K562 (cell line): ENCODE data around the gene NME7. TPM values are rescaled to one million over a fixed set of nuclear protein-coding genes. Genes with fewer than 3 reads are reported as not detected.

ENCODE experiments used
- PTRF ChIP-seq: fragments of 450-650 bp; IDR thresholded peaks from 2 replicates; pipeline ENCODE4 v1.6.1; 2016; ENCODE audit warnings: mild to moderate bottlenecking, missing genetic modification characterization, missing compliant biosample characterization
- RBM17 ChIP-seq: fragments of 200-400 bp; formaldehyde crosslinking; IDR thresholded peaks from 2 replicates; pipeline ENCODE4 v1.6.1; 2017; ENCODE audit warnings: low read depth, mild to moderate bottlenecking, low read length, borderline replicate concordance
- SMAD1 ChIP-seq: fragments of 150-350 bp; IDR thresholded peaks from 2 replicates; pipeline ENCODE4 v1.6.1; 2014; ENCODE audit warnings: low read length, low read depth; ENCODE audit not compliant: partially characterized antibody
- TAF15 ChIP-seq: fragments of 200-400 bp; formaldehyde crosslinking; IDR thresholded peaks from 2 replicates; pipeline ENCODE4 v1.6.1; 2017; ENCODE audit warnings: mild to moderate bottlenecking, low read depth, low read length, moderate library complexity
- ZBED1 ChIP-seq: IDR thresholded peaks from 2 replicates; pipeline ENCODE4 v1.6.1; 2014
- ZFP1 ChIP-seq: fragments of 450-650 bp; formaldehyde crosslinking; IDR thresholded peaks from 2 replicates; pipeline ENCODE4 v1.4.0; 2020; ENCODE audit warnings: mild to moderate bottlenecking, mixed read lengths
- ZNF384 ChIP-seq: IDR thresholded peaks from 2 replicates; pipeline ENCODE4 v1.6.1; 2012; ENCODE audit warnings: low read depth, low read length, improper control_type of control experiment
- ZNF445 ChIP-seq: fragments of 250-450 bp; sonication (Bioruptor Pico); IDR thresholded peaks from 2 replicates; pipeline ENCODE4 v1.4.0; 2020; ENCODE audit warnings: low read depth, mild to moderate bottlenecking, moderate library complexity
- ZNF766 ChIP-seq: fragments of 200-800 bp; sonication (Bioruptor generic); conservative IDR thresholded peaks from 2 replicates; pipeline ENCODE4 v1.6.1; 2016; ENCODE audit warnings: missing genetic modification characterization, missing compliant biosample characterization
- polyA plus RNA-seq, 8 experiments: library from polyadenylated mRNA; depleted of rRNA in 4 of 8; stranded (reverse) in 5 of 8; unstranded in 3 of 8; fragments of >200 nt; fragmentation: Nextera tagmentation in 2 of 8; fragmentation: Illumina TruSeq in 1 of 8; extraction: Ambion mirVana in 2 of 8; extraction: Trizol in 1 of 8; gene quantifications; 2 replicates each; pipeline versions ENCODE4 v1.2.1 to v1.2.3, GENCODE V29; 2011 to 2014; ENCODE audit warnings: inconsistent platforms in 1 of 8, missing spikeins in 1 of 8
- total RNA-seq, 7 experiments: library from RNA; depleted of rRNA in 6 of 7; stranded (reverse); fragments of >200 nt in 6 of 7; fragmentation: Illumina TruSeq in 2 of 7; extraction: Trizol in 2 of 7; gene quantifications; 2 replicates each; pipeline versions ENCODE4 v1.2.1 to v1.2.3, GENCODE V29; 2011 to 2021; ENCODE audit warnings: low replicate concordance in 1 of 7
- TF ChIP-seq, protein P1 (sequence below): fragments of 150-350 bp; IDR thresholded peaks from 2 replicates; pipeline ENCODE4 v1.6.1; 2014; ENCODE audit warnings: low read depth, mild to moderate bottlenecking, low read length, borderline replicate concordance
- TF ChIP-seq, protein P2 (sequence below), 2 experiments: fragments of 450-650 bp in 1 of 2; sonication (generic) in 1 of 2; formaldehyde crosslinking; conservative IDR thresholded peaks; 2 replicates each; pipeline versions ENCODE4 v1.4.0 to v1.8.1; 2020 to 2022; ENCODE audit warnings: mild to moderate bottlenecking in 1 of 2, missing genetic modification reagents in 1 of 2
- TF ChIP-seq, protein P3 (sequence below), 2 experiments: fragments of 450-650 bp in 1 of 2; sonication (generic) in 1 of 2; formaldehyde crosslinking in 1 of 2; IDR thresholded peaks; 2 replicates each; pipeline versions ENCODE4 v1.7.1 to v1.9.0; 2016 to 2022; ENCODE audit warnings: inconsistent platforms in 1 of 2, mild to moderate bottlenecking in 1 of 2, missing genetic modification reagents in 1 of 2

The NME7 gene
- total and polyA plus RNA-seq, 9 of the 15 experiments (the other 6 are each of a cell fraction or from before 2014, with no cell fraction given): 7.9 to 43.2 (median 23.9) TPM

DNA sequence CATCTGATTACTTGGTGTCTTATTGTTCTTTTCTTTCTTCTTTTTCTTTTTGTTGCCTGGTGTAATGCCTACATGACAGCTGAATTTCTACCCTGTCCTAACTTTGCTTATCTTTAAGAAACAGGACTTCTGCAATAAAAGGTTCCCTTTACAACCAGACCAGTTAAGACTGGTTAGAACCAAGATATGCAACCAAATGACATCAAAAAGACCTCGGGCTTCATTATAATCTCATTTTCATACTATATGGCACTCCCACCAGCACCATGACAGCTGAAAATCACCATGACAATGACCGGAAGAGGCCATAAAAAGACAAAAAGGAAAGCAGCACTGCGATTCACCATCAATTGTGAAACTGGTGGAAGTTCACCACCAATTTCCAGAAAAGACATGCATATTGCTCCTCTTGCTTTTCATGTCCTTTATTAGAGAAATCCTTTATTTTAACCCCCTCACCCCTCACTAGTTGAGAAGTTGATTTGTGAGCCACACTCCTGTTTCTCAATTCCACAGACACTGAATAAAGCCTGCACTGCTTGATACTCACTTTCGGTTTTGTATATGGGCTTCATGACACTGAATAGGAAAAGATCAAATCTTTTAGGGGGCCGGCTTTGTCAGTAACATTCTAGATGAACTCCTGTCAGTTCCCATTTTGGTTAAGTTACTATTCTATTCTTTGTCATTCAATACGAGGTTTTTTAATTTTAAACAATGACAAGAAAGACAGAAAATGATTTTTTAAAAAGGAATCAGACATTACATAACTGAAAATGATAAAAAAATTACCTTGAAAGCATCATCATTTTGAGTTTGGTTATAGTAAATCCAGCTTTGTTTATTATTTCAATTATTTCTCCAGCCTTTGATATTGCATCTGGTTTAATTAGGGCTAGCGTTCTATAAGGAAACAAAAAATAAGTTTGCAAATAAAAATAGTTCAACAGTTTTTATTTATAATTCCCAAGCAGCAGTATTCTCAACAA, 58.1 kb downstream of the NME7 start (continued):
- TF ChIP-seq ZNF445 (CRISPR knock-in tag) (no peak), SMAD1 (no peak), TAF15 (no peak), RBM17 (no peak), ZNF384 (no peak), PTRF (tag) (no peak), ZNF766 (peak; percentile 58), ZBED1 (no peak), ZFP1 (CRISPR knock-in tag) (peak; percentile 66; the same call in 1 of the 2 replicates)
- TF ChIP-seq, protein P1, sequence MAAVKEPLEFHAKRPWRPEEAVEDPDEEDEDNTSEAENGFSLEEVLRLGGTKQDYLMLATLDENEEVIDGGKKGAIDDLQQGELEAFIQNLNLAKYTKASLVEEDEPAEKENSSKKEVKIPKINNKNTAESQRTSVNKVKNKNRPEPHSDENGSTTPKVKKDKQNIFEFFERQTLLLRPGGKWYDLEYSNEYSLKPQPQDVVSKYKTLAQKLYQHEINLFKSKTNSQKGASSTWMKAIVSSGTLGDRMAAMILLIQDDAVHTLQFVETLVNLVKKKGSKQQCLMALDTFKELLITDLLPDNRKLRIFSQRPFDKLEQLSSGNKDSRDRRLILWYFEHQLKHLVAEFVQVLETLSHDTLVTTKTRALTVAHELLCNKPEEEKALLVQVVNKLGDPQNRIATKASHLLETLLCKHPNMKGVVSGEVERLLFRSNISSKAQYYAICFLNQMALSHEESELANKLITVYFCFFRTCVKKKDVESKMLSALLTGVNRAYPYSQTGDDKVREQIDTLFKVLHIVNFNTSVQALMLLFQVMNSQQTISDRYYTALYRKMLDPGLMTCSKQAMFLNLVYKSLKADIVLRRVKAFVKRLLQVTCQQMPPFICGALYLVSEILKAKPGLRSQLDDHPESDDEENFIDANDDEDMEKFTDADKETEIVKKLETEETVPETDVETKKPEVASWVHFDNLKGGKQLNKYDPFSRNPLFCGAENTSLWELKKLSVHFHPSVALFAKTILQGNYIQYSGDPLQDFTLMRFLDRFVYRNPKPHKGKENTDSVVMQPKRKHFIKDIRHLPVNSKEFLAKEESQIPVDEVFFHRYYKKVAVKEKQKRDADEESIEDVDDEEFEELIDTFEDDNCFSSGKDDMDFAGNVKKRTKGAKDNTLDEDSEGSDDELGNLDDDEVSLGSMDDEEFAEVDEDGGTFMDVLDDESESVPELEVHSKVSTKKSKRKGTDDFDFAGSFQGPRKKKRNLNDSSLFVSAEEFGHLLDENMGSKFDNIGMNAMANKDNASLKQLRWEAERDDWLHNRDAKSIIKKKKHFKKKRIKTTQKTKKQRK: no peak
- TF ChIP-seq, protein P2, sequence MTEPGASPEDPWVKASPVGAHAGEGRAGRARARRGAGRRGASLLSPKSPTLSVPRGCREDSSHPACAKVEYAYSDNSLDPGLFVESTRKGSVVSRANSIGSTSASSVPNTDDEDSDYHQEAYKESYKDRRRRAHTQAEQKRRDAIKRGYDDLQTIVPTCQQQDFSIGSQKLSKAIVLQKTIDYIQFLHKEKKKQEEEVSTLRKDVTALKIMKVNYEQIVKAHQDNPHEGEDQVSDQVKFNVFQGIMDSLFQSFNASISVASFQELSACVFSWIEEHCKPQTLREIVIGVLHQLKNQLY (CRISPR knock-in tag; conservative IDR thresholded peaks at IDR 0.05): no peak
- TF ChIP-seq, protein P3, sequence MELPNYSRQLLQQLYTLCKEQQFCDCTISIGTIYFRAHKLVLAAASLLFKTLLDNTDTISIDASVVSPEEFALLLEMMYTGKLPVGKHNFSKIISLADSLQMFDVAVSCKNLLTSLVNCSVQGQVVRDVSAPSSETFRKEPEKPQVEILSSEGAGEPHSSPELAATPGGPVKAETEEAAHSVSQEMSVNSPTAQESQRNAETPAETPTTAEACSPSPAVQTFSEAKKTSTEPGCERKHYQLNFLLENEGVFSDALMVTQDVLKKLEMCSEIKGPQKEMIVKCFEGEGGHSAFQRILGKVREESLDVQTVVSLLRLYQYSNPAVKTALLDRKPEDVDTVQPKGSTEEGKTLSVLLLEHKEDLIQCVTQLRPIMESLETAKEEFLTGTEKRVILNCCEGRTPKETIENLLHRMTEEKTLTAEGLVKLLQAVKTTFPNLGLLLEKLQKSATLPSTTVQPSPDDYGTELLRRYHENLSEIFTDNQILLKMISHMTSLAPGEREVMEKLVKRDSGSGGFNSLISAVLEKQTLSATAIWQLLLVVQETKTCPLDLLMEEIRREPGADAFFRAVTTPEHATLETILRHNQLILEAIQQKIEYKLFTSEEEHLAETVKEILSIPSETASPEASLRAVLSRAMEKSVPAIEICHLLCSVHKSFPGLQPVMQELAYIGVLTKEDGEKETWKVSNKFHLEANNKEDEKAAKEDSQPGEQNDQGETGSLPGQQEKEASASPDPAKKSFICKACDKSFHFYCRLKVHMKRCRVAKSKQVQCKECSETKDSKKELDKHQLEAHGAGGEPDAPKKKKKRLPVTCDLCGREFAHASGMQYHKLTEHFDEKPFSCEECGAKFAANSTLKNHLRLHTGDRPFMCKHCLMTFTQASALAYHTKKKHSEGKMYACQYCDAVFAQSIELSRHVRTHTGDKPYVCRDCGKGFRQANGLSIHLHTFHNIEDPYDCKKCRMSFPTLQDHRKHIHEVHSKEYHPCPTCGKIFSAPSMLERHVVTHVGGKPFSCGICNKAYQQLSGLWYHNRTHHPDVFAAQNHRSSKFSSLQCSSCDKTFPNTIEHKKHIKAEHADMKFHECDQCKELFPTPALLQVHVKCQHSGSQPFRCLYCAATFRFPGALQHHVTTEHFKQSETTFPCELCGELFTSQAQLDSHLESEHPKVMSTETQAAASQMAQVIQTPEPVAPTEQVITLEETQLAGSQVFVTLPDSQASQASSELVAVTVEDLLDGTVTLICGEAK (IDR thresholded peaks at IDR 0.05): peak; percentile 61; the same call in 1 of the 2 replicates
- TF ChIP-seq, protein P3 (CRISPR knock-in tag; IDR thresholded peaks at IDR 0.05): no peak
